Thyroid gland (tissue), 4 donors: ENCODE data around the gene PRRT3. TPM values are rescaled to one million over a fixed set of nuclear protein-coding genes. Genes with fewer than 3 reads are reported as not detected.
A peak's percentile ranks its signal among the peaks of the same experiment; 100 is the strongest.

ENCODE experiments used
- DNase-seq, 2 donors: peaks; one replicate each; pipeline ENCODE4 v3.0.0-alpha.2; 2019
- H3K27ac ChIP-seq, 3 donors: fragments of 200-600 bp; sonication (generic); 1 replicate in 2 of 3; 2 replicates in 1 of 3; pipeline ENCODE4 v1.5.1; 2016 to 2019; ENCODE audit warnings: mild to moderate bottlenecking in 1 of 3, moderate library complexity in 1 of 3
- H3K27me3 ChIP-seq: fragments of 200-600 bp; sonication (generic); one replicate; pipeline ENCODE4 v1.5.1; 2019
- H3K36me3 ChIP-seq, 2 donors: fragments of 200-600 bp; sonication (generic); one replicate each; pipeline ENCODE4 v1.5.1; 2016 to 2019
- H3K4me1 ChIP-seq, 2 donors: fragments of 200-600 bp; sonication (generic); one replicate each; pipeline ENCODE4 v1.5.1; 2017 to 2019
- H3K4me3 ChIP-seq, 3 donors: fragments of 200-600 bp; sonication (generic); replicated peaks in 1 of 3; 1 replicate in 2 of 3; 2 replicates in 1 of 3; pipeline ENCODE4 v1.5.1; 2016; ENCODE audit warnings: mild to moderate bottlenecking in 1 of 3
- H3K9me3 ChIP-seq: fragments of 200-600 bp; sonication (generic); one replicate; pipeline ENCODE4 v1.5.1; 2017
- CTCF ChIP-seq, 6 experiments: fragments of 200-600 bp in 3 of 6; fragments of 450-650 bp in 3 of 6; sonication (generic) in 3 of 6; IDR thresholded peaks; one replicate each; pipeline ENCODE4 v1.5.1; 2016 to 2019; ENCODE audit warnings: antibody characterized with exemption in 6 of 6, mild to moderate bottlenecking in 2 of 6, inconsistent platforms in 1 of 6, moderate library complexity in 1 of 6
- POLR2A ChIP-seq, 2 donors: fragments of 450-650 bp; IDR thresholded peaks; one replicate each; pipeline ENCODE4 v1.6.1; 2017; ENCODE audit warnings: antibody characterized with exemption in 2 of 2, mild to moderate bottlenecking in 2 of 2, moderate library complexity in 1 of 2
- WGBS, 2 donors: methylation state at CpG; one replicate each; pipeline ENCODE4 v1.1.5; 2017; 5-methylcytosine and 5-hydroxymethylcytosine counted together
- intact Hi-C: fragments of 100-400 bp; cut with DNase I; formaldehyde crosslinking; loops from one replicate; pipeline ENCODE4 v1.15.1; 2023
- total RNA-seq, 4 donors: library from RNA; depleted of rRNA; stranded (reverse); fragments of >200 nt; gene quantifications; one replicate each; pipeline ENCODE4 v1.2.3, GENCODE V29; 2016

PRRT3 gene
- total RNA-seq, result 1 to 10 TPM; 2.8 to 8.5 (median 6.6) TPM

GRCh38 chr3:9951962-9952805, at the start of gene PRRT3:
TSS of gene PRRT3 (minus strand) at chr3:9952408. CDS start at chr3:9950115, 2,293 bp downstream.
- peaks cover 25 to 48% of the 10 kb centered on the region in 2 donors for H3K4me1 ChIP-seq
- DNase-seq, result peak; percentile 40 to 51
- no peaks in the 10 kb centered on the region for H3K36me3 ChIP-seq
- no peaks in the 10 kb centered on the region for H3K9me3 ChIP-seq
- TF ChIP-seq POLR2A (IDR thresholded peaks at IDR 0.05) (no peak), CTCF (IDR thresholded peaks at IDR 0.05) (no peak)
- H3K27me3 ChIP-seq, result no peaks in the 10 kb centered on the region
- no peak within 1 kb of the TSS for H3K27ac ChIP-seq
- H3K4me3 ChIP-seq, result peak within 1 kb of the TSS; percentile 40 to 51 (median 40)
- intact Hi-C loops, result no loop called here
- WGBS, 2 donors, result 4% methylated on average over 43 to 45 of the region's 52 CpGs

- DNase-seq, result no peak
- H3K36me3 ChIP-seq, result no peaks in the 10 kb centered on the region
- 96 to 97% methylated on average over 7 of the region's 7 CpGs for WGBS, 2 donors
Measured at GRCh38 chr3:10000686-10001085, 48.5 kb upstream of the PRRT3 start.

DNA sequence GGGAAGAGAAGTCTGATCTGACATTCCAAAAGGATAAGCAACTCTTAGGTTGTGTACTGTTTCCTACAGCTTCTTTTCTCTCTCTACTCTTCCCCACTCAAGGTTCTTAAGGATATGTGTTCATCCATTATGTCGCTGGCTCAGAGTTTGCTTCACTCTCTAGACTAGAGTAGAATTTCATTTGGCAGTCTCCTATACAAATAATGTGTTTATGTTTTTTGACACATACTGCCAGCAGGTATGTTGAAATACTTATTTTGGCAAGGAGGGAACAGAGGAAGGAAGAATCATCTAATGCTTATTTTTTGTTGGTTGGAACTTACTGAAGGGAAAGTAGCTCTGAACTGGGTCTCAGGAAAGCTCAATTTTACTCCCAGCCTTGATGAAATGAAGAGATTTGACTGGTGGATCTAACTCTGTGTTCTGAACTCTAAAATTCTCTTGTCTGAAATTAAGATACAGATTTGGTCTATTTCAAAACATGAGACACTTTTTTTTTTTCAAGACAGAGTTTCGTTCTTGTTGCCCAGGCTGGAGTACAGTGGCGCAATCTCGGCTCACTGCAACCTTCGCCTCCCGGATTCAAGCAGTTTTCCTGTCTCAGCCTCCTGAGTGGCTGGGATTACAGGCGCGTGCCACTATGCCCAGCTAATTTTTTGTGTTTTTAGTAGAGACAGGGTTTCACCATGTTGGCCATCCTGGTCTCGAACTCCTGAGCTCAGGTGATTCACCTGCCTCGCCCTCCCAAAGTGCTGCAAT, 42.1 kb upstream of the PRRT3 start:
- no peaks in the 10 kb centered on the region for H3K27me3 ChIP-seq
- no peaks in the 10 kb centered on the region for H3K36me3 ChIP-seq
- H3K4me3 ChIP-seq, result no peak overlapping the region
- no peak for DNase-seq
- TF ChIP-seq CTCF (IDR thresholded peaks at IDR 0.05) (no peak), POLR2A (IDR thresholded peaks at IDR 0.05) (no peak)
- 93 to 98% methylated on average over 10 of the region's 10 CpGs for WGBS, 2 donors
- intact Hi-C loops, result no loop called here
- H3K27ac ChIP-seq, result no peak overlapping the region
- H3K4me1 ChIP-seq, result no peaks in the 10 kb centered on the region
- H3K9me3 ChIP-seq, result no peaks in the 10 kb centered on the region

More at GRCh38 chr3:10000686-10001085, 48.5 kb upstream of the PRRT3 start:
- Histone ChIP-seq H3K27me3 (no peaks in the 10 kb centered on the region), H3K4me3 (no peak overlapping the region), H3K4me1 (no peaks in the 10 kb centered on the region), H3K27ac (no peak overlapping the region), H3K9me3 (no peaks in the 10 kb centered on the region)
- no peak for TF ChIP-seq CTCF (IDR thresholded peaks at IDR 0.05)
- TF ChIP-seq POLR2A (IDR thresholded peaks at IDR 0.05), result no peak
- intact Hi-C loops, result no loop called here

DNA sequence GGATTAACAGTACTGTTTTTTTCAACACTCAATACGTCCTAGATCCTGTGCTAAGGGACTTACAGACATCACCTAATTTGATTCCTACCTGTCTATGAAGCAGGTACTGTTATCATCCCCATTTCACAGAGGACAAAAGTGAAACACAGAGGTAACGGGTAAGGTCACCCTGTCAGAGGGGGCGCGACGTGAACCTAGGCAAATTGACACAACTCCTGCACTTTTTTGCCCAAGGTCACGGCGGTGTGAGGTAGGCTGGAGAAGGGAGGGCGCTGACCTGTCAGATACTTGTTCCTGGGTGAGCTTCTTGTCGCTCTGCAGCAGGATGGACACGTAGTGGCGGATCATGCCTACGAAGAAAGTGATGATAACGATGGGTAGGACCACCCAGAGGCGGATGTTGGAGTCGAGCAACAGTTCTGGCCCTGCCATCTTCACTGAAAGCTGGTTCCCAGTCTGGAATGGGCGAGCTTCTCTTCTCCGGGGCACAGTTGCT, 34.1 kb upstream of the PRRT3 start:
- Histone ChIP-seq H3K4me3 (peak overlapping the region; percentile 21 to 76 (median 37)), H3K9me3 (no peaks in the 10 kb centered on the region), H3K27me3 (no peaks in the 10 kb centered on the region), H3K27ac (peak overlapping the region; percentile 5 to 50 (median 25)), H3K36me3 (no peaks in the 10 kb centered on the region), H3K4me1 (peaks cover 21 to 29% of the 10 kb centered on the region in 2 donors)
- DNase-seq, result no peak
- intact Hi-C loops, result no loop called here
- 0 to 2% methylated on average over 7 to 17 of the region's 17 CpGs for WGBS, 2 donors
- TF ChIP-seq CTCF (IDR thresholded peaks at IDR 0.05) (no peak), POLR2A (IDR thresholded peaks at IDR 0.05) (no peak)
